Activated T-cell treated with anti-CD3 and anti-CD28 coated beads, Interleukin-2, amount 50 U/mL, for 24 hours (primary cell): ENCODE measurements around the gene PRKAR2B.

ENCODE experiments used
- DNase-seq: peaks from one replicate; pipeline ENCODE4 v3.0.0-alpha.2; 2020
- H3K27ac Mint-ChIP-seq: 2 replicates; pipeline ENCODE4 v1.8.0; 2020; ENCODE audit warnings: mild to moderate bottlenecking, mixed read lengths
- H3K27me3 Mint-ChIP-seq: 2 replicates; pipeline ENCODE4 v1.8.0; 2020; ENCODE audit warnings: mixed read lengths
- H3K36me3 Mint-ChIP-seq: 2 replicates; pipeline ENCODE4 v1.8.0; 2020; ENCODE audit warnings: low read depth, mixed read lengths
- H3K4me1 Mint-ChIP-seq: 2 replicates; pipeline ENCODE4 v1.8.0; 2020; ENCODE audit warnings: low read depth, mixed read lengths
- H3K4me3 Mint-ChIP-seq: 2 replicates; pipeline ENCODE4 v1.8.0; 2020; ENCODE audit warnings: mild to moderate bottlenecking, moderate library complexity, mixed read lengths
- H3K9me3 Mint-ChIP-seq: 2 replicates; pipeline ENCODE4 v1.8.0; 2020; ENCODE audit warnings: mixed read lengths

Gene PRKAR2B

GRCh38 chr7:107044347-107045194 is at the start of gene PRKAR2B:
PRKAR2B (plus strand) TSS chr7:107044705; CDS start chr7:107044908, 203 bp downstream.
- Mint-ChIP-seq H3K27ac (no peak within 1 kb of the TSS), H3K36me3 (no peaks in the 10 kb centered on the region), H3K4me1 (peaks cover 12% of the 10 kb centered on the region), H3K4me3 (peak within 1 kb of the TSS; percentile 73), H3K9me3 (no peaks in the 10 kb centered on the region), H3K27me3 (peaks cover 41% of the 10 kb centered on the region)
- peak; percentile 81 for DNase-seq

GRCh38 chr7:106994833-106995232 is 49.7 kb upstream of the PRKAR2B start:
- H3K27ac Mint-ChIP-seq = no peak overlapping the region
- H3K4me3 Mint-ChIP-seq = no peak overlapping the region
- DNase-seq = no peak
- H3K9me3 Mint-ChIP-seq = no peaks in the 10 kb centered on the region
- peaks cover 24% of the 10 kb centered on the region for H3K27me3 Mint-ChIP-seq
- H3K36me3 Mint-ChIP-seq = no peaks in the 10 kb centered on the region
- H3K4me1 Mint-ChIP-seq = no peaks in the 10 kb centered on the region

- Mint-ChIP-seq H3K27me3 (peaks cover 24% of the 10 kb centered on the region), H3K27ac (no peak overlapping the region), H3K4me3 (no peak overlapping the region)
These were observed 46.8 kb upstream of the PRKAR2B start for GRCh38 chr7:106997487-106998271.

GRCh38 chr7:106999023-106999422 is 45.5 kb upstream of the PRKAR2B start:
- Mint-ChIP-seq H3K9me3 (no peaks in the 10 kb centered on the region), H3K36me3 (no peaks in the 10 kb centered on the region), H3K27me3 (peaks cover 22% of the 10 kb centered on the region), H3K4me3 (no peak overlapping the region), H3K27ac (no peak overlapping the region), H3K4me1 (no peaks in the 10 kb centered on the region)
- no peak for DNase-seq

More at GRCh38 chr7:106997487-106998271, 46.8 kb upstream of the PRKAR2B start:
- no peak for DNase-seq
- no peaks in the 10 kb centered on the region for H3K4me1 Mint-ChIP-seq
- no peaks in the 10 kb centered on the region for H3K36me3 Mint-ChIP-seq
- H3K9me3 Mint-ChIP-seq = no peaks in the 10 kb centered on the region

- Mint-ChIP-seq H3K4me1 (no peaks in the 10 kb centered on the region), H3K36me3 (no peaks in the 10 kb centered on the region), H3K4me3 (no peak overlapping the region), H3K9me3 (no peaks in the 10 kb centered on the region), H3K27me3 (peaks cover 8% of the 10 kb centered on the region), H3K27ac (no peak overlapping the region)
- DNase-seq = no peak
These were observed 43.0 kb upstream of the PRKAR2B start for GRCh38 chr7:107001490-107001889.

- Mint-ChIP-seq H3K36me3 (no peaks in the 10 kb centered on the region), H3K4me1 (no peaks in the 10 kb centered on the region), H3K27me3 (peaks cover 8% of the 10 kb centered on the region), H3K9me3 (no peaks in the 10 kb centered on the region), H3K4me3 (no peak overlapping the region), H3K27ac (no peak overlapping the region)
- no peak for DNase-seq
These were observed 42.4 kb upstream of the PRKAR2B start for GRCh38 chr7:107002126-107002525.

GRCh38 chr7:107002529-107002998 is 41.9 kb upstream of the PRKAR2B start:
- Mint-ChIP-seq H3K27me3 (peaks cover 5% of the 10 kb centered on the region), H3K4me3 (no peak overlapping the region), H3K36me3 (no peaks in the 10 kb centered on the region), H3K27ac (no peak overlapping the region), H3K4me1 (no peaks in the 10 kb centered on the region), H3K9me3 (no peaks in the 10 kb centered on the region)
- DNase-seq = no peak

- DNase-seq = no peak
- Mint-ChIP-seq H3K27ac (no peak overlapping the region), H3K4me1 (no peaks in the 10 kb centered on the region), H3K4me3 (no peak overlapping the region), H3K36me3 (no peaks in the 10 kb centered on the region), H3K27me3 (no peaks in the 10 kb centered on the region), H3K9me3 (no peaks in the 10 kb centered on the region)
These were observed 37.3 kb upstream of the PRKAR2B start for GRCh38 chr7:107007007-107007891.

GRCh38 chr7:107007892-107008287 is 36.6 kb upstream of the PRKAR2B start:
- no peaks in the 10 kb centered on the region for H3K36me3 Mint-ChIP-seq
- H3K27ac Mint-ChIP-seq = no peak overlapping the region
- no peak overlapping the region for H3K4me3 Mint-ChIP-seq
- H3K27me3 Mint-ChIP-seq = no peaks in the 10 kb centered on the region
- H3K4me1 Mint-ChIP-seq = no peaks in the 10 kb centered on the region
- DNase-seq = no peak
- no peaks in the 10 kb centered on the region for H3K9me3 Mint-ChIP-seq

GRCh38 chr7:107009846-107010203 is 34.7 kb upstream of the PRKAR2B start:
- Mint-ChIP-seq H3K36me3 (no peaks in the 10 kb centered on the region), H3K27me3 (peaks cover 2% of the 10 kb centered on the region), H3K4me3 (no peak overlapping the region), H3K9me3 (no peaks in the 10 kb centered on the region), H3K27ac (no peak overlapping the region), H3K4me1 (no peaks in the 10 kb centered on the region)
- DNase-seq = no peak

- peaks cover 2% of the 10 kb centered on the region for H3K27me3 Mint-ChIP-seq
These were observed 31.8 kb upstream of the PRKAR2B start for GRCh38 chr7:107012691-107013090.

GRCh38 chr7:107014387-107015023 is 30.0 kb upstream of the PRKAR2B start:
- no peak for DNase-seq
- H3K4me3 Mint-ChIP-seq = no peak overlapping the region
- no peaks in the 10 kb centered on the region for H3K4me1 Mint-ChIP-seq
- no peaks in the 10 kb centered on the region for H3K9me3 Mint-ChIP-seq
- H3K27me3 Mint-ChIP-seq = peaks cover 2% of the 10 kb centered on the region
- no peak overlapping the region for H3K27ac Mint-ChIP-seq
- no peaks in the 10 kb centered on the region for H3K36me3 Mint-ChIP-seq

More at GRCh38 chr7:107012691-107013090, 31.8 kb upstream of the PRKAR2B start:
- Mint-ChIP-seq H3K36me3 (no peaks in the 10 kb centered on the region), H3K4me1 (no peaks in the 10 kb centered on the region), H3K27ac (no peak overlapping the region), H3K9me3 (no peaks in the 10 kb centered on the region), H3K4me3 (no peak overlapping the region)
- no peak for DNase-seq

GRCh38 chr7:107016312-107016711 is 28.2 kb upstream of the PRKAR2B start:
- Mint-ChIP-seq H3K36me3 (no peaks in the 10 kb centered on the region), H3K4me1 (no peaks in the 10 kb centered on the region), H3K27ac (no peak overlapping the region), H3K27me3 (peaks cover 2% of the 10 kb centered on the region), H3K9me3 (no peaks in the 10 kb centered on the region), H3K4me3 (no peak overlapping the region)
- no peak for DNase-seq
